ENCODE measurements around the gene NCAM2.

NCAM2 gene

DNA sequence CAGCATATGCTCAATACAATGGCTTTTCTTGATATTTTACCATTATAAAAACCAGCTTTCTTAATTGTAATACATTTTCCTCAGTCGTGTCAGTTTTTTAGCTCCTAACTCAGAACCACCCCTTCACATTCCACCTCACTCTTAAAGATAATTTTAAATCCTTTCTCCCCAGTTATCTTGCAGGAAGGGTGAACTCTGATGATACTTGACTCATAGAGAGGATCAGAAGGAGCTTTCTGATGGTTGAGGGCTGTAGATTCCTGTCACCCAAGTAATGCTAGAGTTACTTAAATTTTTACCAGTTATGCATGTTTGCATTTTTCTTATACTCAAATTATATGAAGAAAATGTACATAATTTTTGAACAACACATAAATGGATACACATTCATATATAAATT is 233.7 kb downstream of the NCAM2 start:
- ATAC-seq = no peak

DNA sequence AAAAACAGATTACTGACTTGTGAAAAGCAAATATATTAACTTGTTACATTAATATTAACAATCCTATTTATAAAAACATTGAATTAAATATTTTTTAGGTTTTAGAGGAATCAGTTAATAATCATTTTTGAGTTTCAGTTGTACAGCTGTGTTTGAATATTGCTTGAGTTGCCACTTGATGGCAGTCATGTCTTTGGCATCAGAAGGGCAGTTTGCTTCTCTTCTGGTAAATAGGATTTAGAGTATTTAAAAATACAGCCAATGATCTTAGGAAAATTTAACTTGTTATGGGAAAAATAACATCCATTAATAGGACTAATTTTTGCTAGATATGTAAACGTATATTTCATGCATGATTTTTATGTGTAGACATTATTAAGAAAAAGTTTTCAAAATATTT is 234.1 kb downstream of the NCAM2 start:
- no peak for ATAC-seq

DNA sequence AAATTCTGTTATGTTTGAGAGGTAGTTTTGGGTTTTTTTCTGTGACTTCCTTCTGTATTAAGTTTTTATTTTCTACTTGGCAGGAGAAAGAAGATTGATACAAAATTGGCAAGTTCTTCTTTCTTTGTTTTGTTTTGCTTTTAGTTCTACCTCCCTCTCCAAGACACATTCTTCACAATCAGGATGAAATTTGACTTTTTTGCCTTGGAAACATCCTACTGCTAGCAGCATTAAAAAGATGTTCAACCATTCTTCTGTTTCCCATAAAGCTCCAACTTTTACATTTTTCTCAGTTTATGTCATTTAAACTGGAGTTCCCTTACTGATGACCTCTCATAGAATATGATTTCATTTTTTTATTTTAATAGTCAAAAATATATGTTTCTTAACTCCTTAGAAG is 234.8 kb downstream of the NCAM2 start:
- ATAC-seq = no peak

DNA sequence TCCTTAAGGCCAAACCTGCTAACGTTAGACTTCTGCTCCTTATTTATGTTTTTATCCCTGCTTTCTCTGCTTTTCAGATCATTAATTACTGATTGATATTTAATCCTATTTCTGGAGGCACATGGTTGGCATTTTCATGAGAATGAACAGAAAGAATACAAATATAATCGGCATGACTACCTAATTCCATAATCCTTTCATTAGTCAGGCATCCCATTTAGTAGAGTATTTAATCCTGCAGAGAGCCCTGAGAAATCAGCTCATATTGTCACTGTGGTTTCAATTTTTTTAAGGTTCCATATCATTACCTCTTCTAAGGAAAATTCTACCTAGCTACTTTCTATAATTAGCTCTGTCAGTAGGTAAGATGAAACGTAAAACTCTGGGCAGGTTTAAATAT is 238.8 kb downstream of the NCAM2 start:
- no peak for ATAC-seq

DNA sequence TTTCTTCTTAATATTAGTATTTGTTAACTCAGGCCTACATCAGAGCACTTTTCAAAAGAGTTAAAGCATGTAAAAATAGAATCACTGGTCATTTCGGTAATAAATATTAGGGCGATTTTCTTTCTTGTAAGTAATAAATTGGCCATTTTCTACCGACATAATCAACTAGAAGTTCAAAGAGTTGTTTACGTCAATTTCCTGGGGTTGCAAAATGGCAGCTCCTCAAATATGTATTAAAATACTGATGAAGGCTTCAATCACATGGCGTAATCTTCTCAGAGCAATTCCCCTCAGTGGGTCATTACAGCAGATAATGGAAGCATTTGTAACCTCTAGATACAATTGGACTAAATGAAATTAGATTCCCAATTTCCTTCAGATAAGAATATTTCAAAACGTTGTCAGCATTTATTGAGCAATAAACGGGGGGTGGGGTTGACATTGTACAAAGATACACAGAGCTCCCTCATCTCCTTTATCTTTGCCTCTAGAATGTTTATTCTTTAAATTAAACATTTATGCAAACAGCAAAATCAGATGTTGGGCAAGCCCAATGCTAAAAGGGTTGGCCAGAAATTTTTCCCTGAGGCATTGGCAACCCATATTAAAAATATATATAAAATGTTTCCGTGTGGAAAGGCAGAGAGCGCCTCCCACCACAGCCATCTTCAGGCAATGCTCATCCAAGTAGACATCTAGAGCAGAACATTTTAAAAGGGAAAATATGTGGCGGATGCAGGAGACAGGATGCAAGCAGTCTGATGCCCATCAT is 240.6 kb downstream of the NCAM2 start:
- ATAC-seq = no peak

DNA sequence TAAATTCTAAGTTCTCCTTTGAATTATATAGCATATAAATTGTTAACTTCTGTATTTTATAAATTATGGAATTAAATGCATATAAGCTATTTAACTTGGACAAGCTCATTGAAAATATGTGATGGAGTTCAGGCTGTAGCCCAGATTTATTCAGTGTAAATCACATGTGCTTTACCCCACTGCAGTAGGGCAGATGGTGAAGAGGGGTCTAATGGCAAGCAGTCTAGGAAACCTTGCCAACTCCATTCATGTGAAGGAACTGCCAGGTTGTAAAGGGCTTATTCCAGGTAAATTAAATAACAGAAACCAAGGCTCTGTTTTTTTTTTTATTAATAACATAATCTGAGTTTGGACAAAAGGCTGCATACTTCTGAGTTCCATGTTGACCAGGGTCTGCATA is 243.2 kb downstream of the NCAM2 start:
- ATAC-seq = no peak

DNA sequence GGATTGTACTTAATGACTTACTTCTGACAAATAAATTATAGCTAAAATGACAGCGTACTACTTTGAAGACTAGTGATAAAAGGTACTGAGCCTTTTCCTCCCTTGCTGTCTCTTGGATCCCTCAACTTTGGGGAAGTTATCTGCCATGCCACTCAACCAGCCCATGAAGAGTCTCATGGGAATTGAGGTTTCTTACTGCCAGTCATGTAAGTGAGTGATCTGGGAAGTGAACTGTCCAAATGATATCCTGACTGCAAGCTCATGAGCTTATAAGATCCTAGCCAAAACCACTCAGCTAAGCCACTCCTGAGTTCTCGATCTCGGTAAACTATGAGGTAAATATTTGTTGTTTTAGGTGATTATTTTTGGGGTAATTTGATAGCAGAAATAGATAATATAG is 247.8 kb downstream of the NCAM2 start:
- ATAC-seq = no peak

DNA sequence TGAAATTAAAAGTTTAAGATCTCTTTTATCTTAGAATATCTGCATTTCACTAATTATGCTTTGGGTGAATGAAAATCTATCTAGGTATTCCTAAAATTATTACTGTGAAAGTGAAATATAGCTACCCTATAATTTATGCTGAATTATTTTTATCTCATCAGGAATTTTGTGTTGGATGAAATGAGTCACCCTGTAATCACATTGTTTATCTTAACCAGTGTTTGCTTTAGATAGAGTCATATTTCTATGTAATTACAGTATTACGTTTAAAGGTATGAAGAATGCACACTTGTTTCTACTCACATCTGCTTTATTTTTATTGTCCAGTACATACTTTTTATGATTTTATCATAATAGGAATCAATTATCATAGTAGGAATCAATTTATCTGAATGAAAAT is 249.2 kb downstream of the NCAM2 start:
- no peak for ATAC-seq

DNA sequence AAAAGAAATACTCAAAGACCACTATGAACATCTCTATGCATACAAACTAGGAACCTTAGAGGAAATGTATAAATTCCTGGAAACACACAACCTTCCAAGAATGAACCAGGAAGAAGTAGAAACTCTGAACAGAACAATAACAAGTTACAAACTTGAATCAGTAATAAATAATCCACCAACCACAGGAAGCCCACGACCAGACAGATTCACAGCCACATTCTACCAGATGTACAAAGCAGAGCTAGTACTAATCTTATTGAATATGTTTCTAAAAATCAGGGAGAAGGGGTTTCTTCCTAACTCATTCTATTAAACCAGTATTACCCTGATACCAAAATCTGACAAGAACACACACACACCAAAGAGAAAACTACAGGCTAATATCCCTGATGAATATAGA is 263.8 kb downstream of the NCAM2 start:
- no peak for ATAC-seq

DNA sequence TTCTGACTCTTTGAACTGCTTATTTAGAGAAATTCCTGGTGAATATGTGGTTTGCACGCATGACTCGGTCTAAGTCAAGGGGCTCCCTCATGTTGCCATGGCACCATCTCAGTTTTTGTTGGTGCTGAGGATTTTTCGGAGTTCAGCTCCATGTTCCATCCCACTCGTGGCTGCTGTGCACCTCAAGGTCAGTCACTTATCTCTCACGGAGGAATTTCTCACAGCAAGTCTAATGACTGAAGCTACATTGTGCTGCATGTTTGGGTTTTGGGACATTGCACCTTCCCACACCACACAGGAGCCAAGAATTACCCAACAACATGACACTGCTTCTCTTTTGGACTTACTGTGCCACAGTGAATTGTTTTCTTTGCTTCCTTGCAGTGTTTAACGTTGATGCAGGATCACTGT is 269.9 kb downstream of the NCAM2 start:
- no peak for ATAC-seq

DNA sequence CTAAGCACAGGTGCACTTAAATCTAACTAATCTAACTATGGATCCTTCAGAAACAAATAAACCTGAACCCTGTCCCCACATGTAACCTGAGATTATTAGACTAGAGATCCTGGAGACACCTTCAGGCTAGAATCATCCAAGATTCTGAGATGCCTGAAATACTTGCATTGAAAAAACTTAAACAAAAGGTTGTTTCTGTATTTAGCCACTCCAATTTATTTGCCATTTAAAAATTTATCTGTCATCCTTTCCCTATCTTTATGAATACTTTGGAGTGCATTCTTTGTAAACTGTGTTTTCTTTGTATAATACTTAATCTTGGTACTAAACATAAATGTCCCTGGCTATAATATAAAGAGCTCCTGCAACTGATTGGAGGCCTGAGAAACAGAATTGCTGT is 270.7 kb downstream of the NCAM2 start:
- no peak for ATAC-seq

DNA sequence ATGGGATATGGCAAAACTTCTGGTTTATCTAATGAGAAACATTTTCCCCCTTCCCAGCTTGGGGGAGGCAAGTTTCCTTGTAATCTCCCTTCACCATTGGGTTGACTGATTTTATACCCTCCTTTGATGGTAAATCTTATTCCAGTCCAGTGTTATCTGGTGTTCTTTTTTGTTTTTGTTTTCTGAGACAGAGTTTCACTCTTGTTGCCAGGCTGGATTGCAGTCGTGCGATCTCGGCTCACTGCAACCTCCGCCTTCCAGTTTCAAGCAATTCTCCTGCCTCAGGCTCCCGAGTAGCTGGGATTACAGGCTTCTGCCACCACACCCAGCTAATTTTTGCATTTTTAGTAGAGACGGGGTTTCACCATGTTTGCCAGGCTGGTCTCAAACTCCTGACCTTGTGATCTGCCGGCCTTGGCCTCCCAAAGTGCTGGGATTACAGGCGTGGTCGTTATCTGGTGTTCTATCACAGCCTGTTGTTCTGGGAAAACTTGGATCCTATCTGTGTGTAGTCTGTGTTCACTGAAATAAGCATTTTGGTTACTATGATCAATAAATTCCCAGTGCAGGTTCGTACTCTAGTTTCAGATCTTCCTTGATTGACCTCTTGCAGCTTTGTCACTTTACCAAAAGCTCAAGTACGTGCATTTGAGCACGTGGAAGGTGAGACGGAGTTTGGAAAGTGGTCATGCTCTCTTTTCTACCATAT is 281.1 kb downstream of the NCAM2 start:
- no peak for ATAC-seq

DNA sequence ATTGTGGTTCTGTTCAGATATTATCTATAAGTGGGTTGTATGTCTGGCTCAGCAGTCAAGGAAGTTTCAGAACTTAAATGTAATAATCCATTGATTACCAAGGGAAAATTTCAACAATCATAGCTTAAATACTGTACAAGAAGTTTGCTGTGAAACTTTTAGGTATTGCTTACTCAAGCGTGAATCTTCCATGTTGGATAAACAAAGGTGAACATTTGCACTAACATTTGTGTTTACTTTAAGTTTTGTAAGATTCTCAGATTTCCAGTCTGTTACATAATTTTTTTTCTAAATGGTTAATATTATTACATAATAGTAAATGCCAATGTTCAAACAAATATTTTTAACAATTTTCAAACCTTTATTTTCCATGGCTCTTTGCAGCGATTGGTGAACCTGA is 285.6 kb downstream of the NCAM2 start:
- no peak for ATAC-seq

DNA sequence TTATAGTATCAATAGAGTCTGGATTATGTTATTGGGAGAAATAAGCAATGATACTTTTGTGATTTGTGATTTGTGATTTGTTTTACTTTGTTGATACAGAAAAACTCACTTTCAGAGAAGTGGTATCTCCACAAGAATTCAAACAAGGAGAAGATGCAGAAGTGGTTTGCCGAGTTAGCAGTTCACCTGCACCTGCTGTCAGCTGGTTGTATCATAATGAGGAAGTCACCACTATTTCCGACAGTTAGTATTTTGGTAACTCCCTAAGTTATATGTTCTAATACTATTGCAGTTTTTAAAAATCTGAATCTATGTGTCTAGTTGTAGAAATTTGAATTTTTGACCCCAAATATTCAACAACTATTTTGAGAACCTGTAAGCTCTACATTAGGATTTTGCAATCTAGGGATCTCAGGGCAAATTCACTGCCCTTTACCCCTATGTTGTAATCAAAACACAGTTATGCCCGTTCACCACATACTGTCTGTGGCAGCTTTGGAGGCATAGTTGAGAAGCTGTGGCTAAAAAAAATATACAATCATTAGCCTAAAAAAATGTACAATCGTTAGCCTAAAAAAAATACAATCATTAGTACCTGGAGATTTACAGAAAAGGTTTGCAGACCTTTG is 288.1 kb downstream of the NCAM2 start:
- ATAC-seq = no peak

DNA sequence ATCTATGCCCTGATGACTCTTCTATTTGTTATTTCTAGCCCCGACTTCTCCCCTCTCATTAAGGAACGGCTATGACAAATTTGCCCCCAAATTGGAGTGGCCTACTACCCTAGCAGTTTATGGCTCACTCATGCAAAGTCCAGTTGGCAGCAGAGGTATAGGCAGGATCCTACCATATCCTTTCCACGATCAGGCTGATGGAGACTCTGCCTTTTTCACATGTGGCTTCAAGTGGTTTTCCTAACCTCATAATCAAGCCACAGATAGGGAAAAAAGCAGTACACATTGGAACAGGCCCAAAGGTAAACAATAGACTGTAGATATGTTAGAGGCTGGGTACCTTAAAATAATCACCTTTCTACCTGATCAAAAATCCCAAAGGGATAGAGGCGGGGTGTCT is 292.5 kb downstream of the NCAM2 start:
- no peak for ATAC-seq

DNA sequence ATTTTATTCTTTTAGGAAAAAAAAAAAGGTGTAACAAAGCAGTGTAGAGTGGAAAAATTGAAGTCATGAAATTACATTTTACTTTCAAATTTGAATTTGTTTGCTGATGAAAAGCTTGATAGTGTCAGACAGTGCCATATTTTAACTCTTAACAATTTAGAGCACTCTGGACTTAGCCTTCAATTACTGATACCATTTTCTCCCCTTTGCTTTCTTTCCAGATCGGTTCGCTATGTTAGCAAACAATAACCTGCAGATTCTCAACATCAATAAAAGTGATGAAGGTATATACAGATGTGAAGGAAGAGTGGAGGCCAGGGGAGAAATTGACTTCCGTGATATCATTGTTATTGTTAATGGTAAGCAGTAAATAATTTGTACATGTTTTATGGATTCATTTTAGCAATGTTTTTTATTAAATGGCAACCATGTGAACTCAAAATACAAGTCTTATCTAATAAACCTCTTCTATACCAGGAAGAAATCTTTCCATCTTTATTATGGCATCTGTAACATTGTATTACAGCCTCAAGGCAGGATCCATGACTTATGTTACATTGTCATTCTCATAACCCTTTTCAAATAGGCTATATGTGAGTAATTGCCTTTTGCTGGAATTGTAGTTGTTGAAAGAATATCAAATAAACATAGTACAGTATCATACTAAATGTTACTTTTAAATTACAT is 293.8 kb downstream of the NCAM2 start:
- ATAC-seq = no peak

DNA sequence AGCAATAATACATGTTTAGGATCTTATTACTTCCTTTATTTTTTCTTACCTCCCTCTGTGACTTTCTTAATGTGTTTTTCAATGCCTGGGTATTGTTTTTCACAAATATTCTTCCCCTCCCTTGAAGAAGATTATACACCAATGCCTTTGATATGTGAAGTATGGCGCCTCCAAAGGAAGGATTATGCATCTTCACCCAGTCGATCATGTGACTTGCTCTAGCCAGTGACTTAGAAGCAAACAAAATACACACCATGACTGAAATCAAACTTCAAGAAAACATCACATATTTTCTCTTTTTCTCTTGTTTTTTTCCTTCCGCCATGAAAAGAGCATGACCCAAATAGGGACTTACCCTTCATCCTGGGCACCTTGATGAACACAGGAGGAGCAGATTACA is 297.1 kb downstream of the NCAM2 start:
- ATAC-seq = no peak

DNA sequence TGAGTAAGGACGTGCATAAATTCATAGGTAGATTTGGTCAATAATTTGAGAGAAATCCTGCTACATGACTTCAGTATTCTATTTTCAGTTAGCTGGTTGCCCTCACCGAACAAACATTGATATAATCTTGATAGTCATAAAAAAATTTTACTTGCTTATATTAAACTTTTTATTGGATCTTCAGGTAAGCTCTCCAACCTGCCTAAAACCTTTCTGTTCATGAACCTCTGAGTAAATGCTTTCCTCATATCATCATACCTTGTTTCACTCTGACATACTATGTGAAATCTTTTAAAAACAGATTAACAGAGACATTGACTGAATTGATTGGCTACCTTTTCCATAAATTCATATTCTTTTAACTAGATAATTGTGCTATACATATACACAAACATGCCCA is 299.0 kb downstream of the NCAM2 start:
- ATAC-seq = no peak

DNA sequence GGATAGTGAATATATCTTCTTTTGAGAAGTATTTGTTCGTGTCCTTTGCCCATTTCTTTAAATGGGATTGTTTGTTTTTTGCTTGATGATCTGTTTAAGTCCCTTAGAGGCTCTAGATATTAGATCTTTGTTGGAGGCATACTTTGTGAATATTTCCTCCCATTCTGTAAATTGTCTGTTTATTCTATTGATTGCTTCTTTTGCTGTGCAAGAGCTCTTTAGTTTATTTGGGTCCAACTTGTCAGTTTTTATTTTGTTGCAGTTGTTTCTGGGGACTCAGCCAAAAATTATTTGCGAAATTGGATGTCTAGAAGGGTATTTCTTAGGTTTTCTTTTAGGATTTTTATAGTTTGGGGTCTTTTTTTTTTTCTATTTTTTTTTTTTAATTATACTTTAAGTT is 302.8 kb downstream of the NCAM2 start:
- ATAC-seq = no peak

DNA sequence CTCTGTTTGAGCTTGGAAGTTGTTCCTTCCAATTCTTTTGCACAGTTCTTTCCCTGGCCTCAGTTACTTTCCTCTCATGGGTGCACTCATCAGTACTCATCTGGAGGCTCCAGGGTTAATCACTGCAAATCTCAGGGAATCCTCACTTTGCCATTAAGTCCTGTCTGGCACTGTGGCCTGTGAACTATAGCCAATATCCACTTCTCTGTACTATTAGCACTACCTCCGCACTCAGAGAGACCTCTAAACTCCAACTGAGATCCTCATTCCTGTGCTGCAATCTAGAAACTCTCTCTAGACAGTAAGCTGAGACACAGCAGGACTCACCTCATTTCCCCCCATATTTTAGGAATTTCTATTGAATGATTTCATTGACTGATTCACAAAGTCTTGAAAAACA is 311.3 kb downstream of the NCAM2 start:
- no peak for ATAC-seq

DNA sequence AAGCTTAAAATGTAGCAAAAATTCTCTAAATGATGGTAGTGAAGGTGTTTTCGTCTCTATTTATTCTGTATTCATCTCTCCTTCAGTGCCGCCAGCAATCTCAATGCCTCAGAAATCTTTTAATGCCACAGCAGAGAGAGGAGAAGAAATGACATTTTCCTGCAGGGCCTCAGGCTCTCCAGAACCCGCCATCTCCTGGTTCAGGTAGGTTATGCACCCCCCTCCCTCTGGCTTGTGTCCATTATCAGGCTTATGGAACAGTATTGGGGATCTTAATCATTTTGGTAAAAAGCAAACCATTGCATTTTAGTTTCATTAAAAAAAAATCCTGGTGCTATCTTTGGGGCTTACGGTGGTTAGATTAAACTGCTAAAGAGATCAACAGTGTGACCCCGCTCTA is 326.1 kb downstream of the NCAM2 start:
- ATAC-seq = no peak

DNA sequence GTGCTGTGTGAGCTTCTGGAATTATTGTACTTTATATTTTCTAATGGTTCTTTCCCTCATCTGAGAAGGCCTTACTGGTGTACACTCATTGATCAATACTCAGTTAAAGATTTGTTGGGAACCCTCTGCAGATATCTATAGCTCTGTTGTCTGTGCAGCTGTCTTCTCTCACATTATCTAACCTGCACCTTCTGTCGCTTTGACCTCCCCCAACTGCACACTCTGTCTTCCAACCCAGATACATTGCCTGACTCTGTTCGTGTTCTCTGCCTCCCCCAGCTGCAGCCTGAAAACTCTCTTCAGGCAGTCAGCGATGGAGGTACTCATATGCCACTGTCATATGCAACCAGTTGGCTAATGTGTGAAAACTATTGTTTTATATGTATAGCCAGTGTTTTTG is 334.3 kb downstream of the NCAM2 start:
- ATAC-seq = no peak

DNA sequence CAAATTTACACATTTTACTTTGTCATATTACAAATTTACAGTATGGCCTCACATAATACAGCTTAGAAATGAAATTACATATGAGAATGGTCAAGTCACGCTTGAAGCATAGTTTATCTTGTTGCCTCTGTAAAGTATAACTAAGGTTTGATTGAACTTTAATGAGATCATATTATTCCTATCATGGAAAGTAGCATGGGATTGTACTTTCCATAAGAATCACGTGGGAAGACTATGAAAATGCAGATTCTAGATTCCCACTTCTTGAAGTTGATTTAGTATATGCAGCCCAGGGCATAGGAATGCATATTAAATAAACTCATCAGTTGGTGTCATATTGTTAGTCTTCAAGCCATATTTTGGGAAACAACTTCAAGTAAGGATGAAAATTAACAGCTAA is 342.8 kb downstream of the NCAM2 start:
- no peak for ATAC-seq

DNA sequence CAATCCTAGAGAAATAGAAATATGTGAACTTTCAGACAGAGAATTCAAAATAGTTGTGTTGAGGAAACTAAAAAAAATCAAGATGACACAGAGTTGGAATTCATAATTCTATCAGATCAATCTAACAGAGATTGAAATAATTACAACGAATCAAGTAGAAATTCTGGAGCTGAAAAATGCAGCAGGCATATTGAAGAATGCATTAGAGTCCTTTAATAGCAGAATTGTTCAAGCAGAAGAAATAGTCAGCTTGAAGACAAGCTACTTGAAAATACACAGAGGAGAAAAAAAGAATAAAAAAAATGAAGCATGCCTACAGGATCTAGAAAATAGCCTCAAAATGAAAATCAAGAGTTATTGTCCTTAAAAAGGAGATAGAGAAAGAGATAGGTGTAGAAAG is 347.1 kb downstream of the NCAM2 start:
- no peak for ATAC-seq

Data from activated CD4-positive, CD25-positive, alpha-beta regulatory T cell treated with anti-CD3 and anti-CD28 coated beads, Interleukin-2, amount 50 U/mL, for 24 hours (primary cell).